ENCODE data around the gene IMPDH1. TPM values are rescaled to one million over a fixed set of nuclear protein-coding genes. Genes with fewer than 3 reads are reported as not detected.
"Not testable (repeated sequence)": the region's sequence is repeated elsewhere in the genome, so short reads cannot be mapped to it uniquely, and the experiment has no call there.

Gene IMPDH1
- total RNA-seq: 10 to 100 TPM; 10.3 to 66.9 (median 41.4) TPM
- 10 to 100 TPM; 16.5 to 23.3 TPM for polyA plus RNA-seq
- long read RNA-seq, donor 1, transcript IMPDH1-202 (15 exons, 2,479 nt): major isoform, 158 of 402 reads
- long read RNA-seq, donor 1, transcript IMPDH1-203 (16 exons, 2,580 nt): minor isoform, 7 of 402 reads
- long read RNA-seq, donor 1, partial matches to known transcripts: 77 of 402 reads
- long read RNA-seq, donor 1, other reads (novel, unspliced or antisense): 158 of 402 reads
- long read RNA-seq, donor 2, partial matches to known transcripts: 5 of 16 reads
- long read RNA-seq, donor 2, other reads (novel, unspliced or antisense): 8 of 16 reads
- long read RNA-seq, donor 3, transcript IMPDH1-202 (15 exons, 2,479 nt): major isoform, 67 of 225 reads
- long read RNA-seq, donor 3, partial matches to known transcripts: 61 of 225 reads
- long read RNA-seq, donor 3, other reads (novel, unspliced or antisense): 89 of 225 reads

DNA sequence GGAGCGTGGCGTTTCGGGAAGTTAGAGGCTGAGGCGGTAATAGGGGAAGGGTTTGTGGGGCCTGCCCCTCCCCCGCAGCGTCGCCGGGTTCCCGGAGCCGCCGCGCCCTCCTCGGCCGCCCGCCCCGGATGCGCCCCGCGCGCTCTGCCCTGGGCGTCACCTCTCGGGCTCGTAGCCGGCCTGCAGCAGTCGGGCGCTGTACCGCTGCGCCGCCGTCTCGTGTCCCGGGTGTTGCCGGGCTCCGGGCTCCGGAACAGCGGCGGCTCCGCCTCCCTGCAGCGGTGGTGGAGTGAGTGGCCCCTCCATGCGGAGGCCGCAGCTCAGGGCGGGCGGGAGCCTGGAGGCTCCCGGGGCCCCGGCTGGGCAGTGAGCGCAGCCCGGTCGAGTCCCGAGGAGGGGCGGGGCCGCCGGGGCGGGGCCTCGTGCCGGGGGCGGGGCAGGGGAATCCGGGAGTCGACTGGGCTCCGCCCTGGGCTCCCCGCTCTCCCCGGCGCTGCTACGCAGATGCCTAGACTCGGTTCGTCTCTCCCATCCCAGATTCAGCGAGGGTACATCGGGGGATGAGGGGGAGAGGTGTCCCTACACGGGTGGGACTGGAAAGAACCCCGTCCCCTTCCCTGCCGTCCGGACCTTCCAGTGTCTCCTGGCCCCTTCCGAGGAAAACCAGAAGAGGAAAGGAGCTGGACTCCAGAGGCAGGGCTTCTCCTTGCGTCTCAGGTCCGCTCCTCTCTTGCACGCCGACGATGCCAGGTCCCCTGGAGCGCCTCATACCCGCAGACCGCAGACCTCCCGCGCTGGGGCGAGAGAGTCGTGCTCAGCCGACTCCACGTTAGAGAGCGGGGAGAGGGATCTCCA is at the start of gene IMPDH1:
Gene IMPDH1 (minus strand): TSS at position 387 of the 855 bp plus-strand sequence. CDS start 81 bp downstream, at position 306.
- TF ChIP-seq POLR2A (IDR thresholded peaks at IDR 0.05): peak; percentile 60
- no peak for TF ChIP-seq EP300 (IDR thresholded peaks at IDR 0.05)
- TF ChIP-seq, protein P1, sequence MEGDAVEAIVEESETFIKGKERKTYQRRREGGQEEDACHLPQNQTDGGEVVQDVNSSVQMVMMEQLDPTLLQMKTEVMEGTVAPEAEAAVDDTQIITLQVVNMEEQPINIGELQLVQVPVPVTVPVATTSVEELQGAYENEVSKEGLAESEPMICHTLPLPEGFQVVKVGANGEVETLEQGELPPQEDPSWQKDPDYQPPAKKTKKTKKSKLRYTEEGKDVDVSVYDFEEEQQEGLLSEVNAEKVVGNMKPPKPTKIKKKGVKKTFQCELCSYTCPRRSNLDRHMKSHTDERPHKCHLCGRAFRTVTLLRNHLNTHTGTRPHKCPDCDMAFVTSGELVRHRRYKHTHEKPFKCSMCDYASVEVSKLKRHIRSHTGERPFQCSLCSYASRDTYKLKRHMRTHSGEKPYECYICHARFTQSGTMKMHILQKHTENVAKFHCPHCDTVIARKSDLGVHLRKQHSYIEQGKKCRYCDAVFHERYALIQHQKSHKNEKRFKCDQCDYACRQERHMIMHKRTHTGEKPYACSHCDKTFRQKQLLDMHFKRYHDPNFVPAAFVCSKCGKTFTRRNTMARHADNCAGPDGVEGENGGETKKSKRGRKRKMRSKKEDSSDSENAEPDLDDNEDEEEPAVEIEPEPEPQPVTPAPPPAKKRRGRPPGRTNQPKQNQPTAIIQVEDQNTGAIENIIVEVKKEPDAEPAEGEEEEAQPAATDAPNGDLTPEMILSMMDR (IDR thresholded peaks at IDR 0.05): no peak
- intact Hi-C loops (cut with DNase I): loop anchor here in 1 of 4 donors (10.0 kb wide), 1 partner anchor 45 kb away; the partner anchor contains the start of gene HILPDA
- no peaks in the 10 kb centered on the region for H3K27me3 ChIP-seq
- no peaks in the 10 kb centered on the region for H3K9me3 ChIP-seq
- H3K36me3 ChIP-seq: no peaks in the 10 kb centered on the region
- DNase-seq: peak; percentile 94 to 96 (median 95)
- peak within 1 kb of the TSS; percentile 74 to 93 for H3K27ac ChIP-seq
- WGBS, 3 donors: 1% methylated on average over 73 to 87 of the region's 87 CpGs
- peak within 1 kb of the TSS; percentile 72 for H3K4me3 ChIP-seq
- peaks cover 8% of the 10 kb centered on the region for H3K4me1 ChIP-seq (ENCODE audit: insufficient read depth)

DNA sequence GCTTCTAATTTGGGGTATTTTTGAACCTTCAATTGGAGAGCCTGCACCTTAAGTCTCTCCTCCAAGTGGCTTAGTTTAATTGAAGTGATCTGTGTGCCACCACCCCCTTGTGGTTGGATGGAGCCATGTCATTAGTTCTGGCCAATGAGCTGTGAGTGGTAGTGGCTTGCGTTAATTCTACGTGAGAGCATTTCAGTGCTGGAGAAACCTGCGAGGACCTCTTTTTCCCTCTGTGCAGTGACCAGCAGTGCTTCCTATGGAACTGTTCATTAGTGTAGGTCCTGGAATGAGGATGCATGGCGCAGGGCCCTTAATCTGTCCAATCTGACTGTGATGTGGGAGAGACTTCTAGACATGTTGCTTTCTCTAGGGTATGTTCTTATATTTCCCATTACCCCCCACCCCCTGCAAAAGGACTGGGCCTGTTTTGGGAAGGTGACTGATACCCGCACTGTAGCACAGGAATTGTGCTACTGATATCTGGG is 49.7 kb upstream of the IMPDH1 start:
- WGBS, 3 donors: 38 to 45% (median 42%) methylated on average over 5 of the region's 5 CpGs

DNA sequence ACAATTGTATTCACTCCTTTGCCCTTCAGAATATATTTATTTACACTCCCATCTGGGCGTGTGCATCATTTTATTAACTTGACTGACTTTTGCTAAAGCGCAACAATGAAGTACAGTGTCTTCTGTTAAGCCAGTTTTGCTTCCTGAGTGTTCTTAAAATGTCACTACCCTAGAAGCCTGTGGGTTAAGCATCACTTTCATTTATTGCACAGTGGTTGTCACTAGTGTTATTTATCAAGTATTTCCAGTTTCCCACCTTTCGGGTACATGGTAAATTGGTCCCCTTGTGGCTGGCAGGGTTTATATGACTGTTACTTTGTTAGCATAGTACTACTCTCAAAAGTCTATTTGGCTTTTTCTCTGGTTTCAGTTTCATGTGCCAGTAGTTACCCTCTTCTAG is 49.2 kb upstream of the IMPDH1 start:
- 55 to 59% (median 59%) methylated on average over 3 of the region's 3 CpGs for WGBS, 3 donors
- H3K27ac ChIP-seq: no peak overlapping the region
- no peak for DNase-seq
- no peaks in the 10 kb centered on the region for H3K27me3 ChIP-seq
- H3K9me3 ChIP-seq: no peaks in the 10 kb centered on the region
- no peaks in the 10 kb centered on the region for H3K36me3 ChIP-seq
- TF ChIP-seq EP300 (IDR thresholded peaks at IDR 0.05): no peak
- TF ChIP-seq, protein P1 (IDR thresholded peaks at IDR 0.05): no peak
- TF ChIP-seq POLR2A (IDR thresholded peaks at IDR 0.05): no peak
- peaks cover 9% of the 10 kb centered on the region for H3K4me1 ChIP-seq (ENCODE audit: insufficient read depth)
- H3K4me3 ChIP-seq: no peak overlapping the region
- intact Hi-C loops (cut with DNase I): loop anchor here in 2 of 4 donors (2.0 to 10.0 kb wide), 2 partner anchors 32 to 54 kb away; partner anchors contain the start of gene IMPDH1 (in 1 of the 2)

More for the DNA sequence above, 49.7 kb upstream of the IMPDH1 start:
- Histone ChIP-seq H3K4me1 (ENCODE audit: insufficient read depth) (peaks cover 8% of the 10 kb centered on the region), H3K36me3 (no peaks in the 10 kb centered on the region), H3K4me3 (no peak overlapping the region), H3K9me3 (no peaks in the 10 kb centered on the region), H3K27ac (no peak overlapping the region), H3K27me3 (no peaks in the 10 kb centered on the region)
- TF ChIP-seq, protein P1 (IDR thresholded peaks at IDR 0.05): peak; percentile 39 to 84 (median 63)
- TF ChIP-seq EP300 (IDR thresholded peaks at IDR 0.05) (no peak), POLR2A (IDR thresholded peaks at IDR 0.05) (no peak)
- peak; percentile 48 to 75 (median 57) for DNase-seq
- intact Hi-C loops (cut with DNase I): loop anchor here in 2 of 4 donors (2.0 to 10.0 kb wide), 2 partner anchors 33 to 55 kb away; partner anchors contain the start of gene IMPDH1 (in 1 of the 2)

DNA sequence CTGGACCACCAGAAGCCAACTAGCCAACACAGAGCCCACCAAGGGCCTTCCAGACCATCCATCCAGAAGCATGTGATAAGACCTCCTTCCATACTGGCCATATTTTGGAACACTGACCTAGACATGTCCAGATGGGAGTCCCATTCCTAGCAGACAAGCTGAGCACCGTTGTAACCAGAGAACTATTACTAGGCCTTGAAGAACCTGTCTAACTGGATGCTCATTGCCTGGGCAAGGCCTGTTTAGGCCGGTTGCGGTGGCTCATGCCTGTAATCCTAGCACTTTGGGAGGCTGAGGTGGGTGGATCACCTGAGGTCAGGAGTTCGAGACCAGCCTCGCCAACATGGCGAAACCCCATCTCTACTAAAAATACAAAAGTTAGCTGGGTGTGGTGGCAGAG is 47.6 kb upstream of the IMPDH1 start:
- H3K4me3 ChIP-seq, DNase-seq, H3K27ac ChIP-seq, H3K36me3 ChIP-seq, H3K9me3 ChIP-seq, H3K27me3 ChIP-seq: not testable (repeated sequence)
- intact Hi-C loops (cut with DNase I): loop anchor here in 2 of 4 donors (2.0 to 10.0 kb wide), 2 partner anchors 31 to 53 kb away; partner anchors contain the start of gene IMPDH1 (in 1 of the 2)
- WGBS, 3 donors: 86 to 93% (median 90%) methylated on average over 6 of the region's 6 CpGs
- peaks cover 15% of the 10 kb centered on the region for H3K4me1 ChIP-seq (ENCODE audit: insufficient read depth)

Measured in ovary (tissue), 10 donors.